ENCODE results near the gene SLC16A8.

GRCh38 chr22:38072322-38073149, 11.4 kb downstream of the SLC16A8 start:
- no peak for TF ChIP-seq CTCF (IDR thresholded peaks at IDR 0.05)
- no peak for TF ChIP-seq POLR2A (IDR thresholded peaks at IDR 0.05)

Data from uterus (tissue), 2 donors.